ENCODE data around the gene STARD13. TPM values are rescaled to one million over a fixed set of nuclear protein-coding genes. Genes with fewer than 3 reads are reported as not detected.

STARD13 gene
- total and polyA plus RNA-seq, 4 donors, result 2.7 to 15.3 (median 5.7) TPM

DNA sequence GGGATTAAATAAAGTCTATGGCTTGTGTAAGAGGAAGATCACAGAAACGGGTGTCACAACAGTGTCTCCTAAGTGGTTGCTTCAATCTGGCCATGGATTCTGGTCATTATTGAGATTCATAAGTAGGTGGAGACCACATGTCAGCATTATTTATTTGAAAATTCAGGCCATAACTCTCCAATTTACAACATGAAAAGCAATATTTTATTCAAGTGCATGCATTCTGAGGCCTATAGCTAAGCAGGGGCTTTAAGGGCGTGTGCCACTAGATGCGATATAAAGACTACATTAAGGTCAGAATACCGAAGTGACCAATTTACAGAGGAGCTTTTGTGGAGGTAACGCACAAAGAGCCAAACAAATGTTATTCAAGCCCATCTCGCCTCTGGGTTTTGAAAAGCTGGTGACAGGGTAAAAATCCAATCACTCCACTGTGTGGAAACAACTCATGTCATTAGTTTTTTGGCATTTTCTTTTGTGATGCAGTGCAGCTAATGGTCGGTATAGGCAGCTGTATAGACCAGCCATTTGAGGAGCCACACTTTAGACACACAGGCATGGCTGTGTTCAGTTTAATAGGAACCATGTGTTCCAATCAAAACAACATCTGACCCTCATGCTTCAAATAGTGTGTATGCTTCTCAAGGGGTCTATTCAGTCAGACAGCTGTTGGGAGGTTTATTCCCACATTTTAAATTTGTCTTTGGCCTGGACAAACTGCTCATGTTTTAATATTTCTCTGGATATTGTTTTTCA lies 145.6 kb downstream of the STARD13 start:
- WGBS, result 97% methylated on average over 7 of the region's 7 CpGs
- no peak for DNase-seq (ENCODE audit: low spot score)

More for the DNA sequence above, 145.6 kb downstream of the STARD13 start:
- H3K36me3 ChIP-seq (ENCODE audit: control insufficient read depth in 4 of 4, insufficient read depth in 3 of 4, low read depth in 1 of 4, low read length in 3 of 4), result peaks cover 4 to 28% (median 13%) of the 10 kb centered on the region in 4 donors
- peaks cover 1 to 7% (median 5%) of the 10 kb centered on the region in 4 donors for H3K9me3 ChIP-seq (ENCODE audit: control insufficient read depth in 4 of 4, low read length in 3 of 4)
- H3K9ac ChIP-seq (ENCODE audit: low read depth in 1 of 2, low read length in 2 of 2), result no peak overlapping the region
- H3K27ac ChIP-seq (ENCODE audit: low read depth in 1 of 2, low read length in 2 of 2), result no peak overlapping the region
- H3K27me3 ChIP-seq (ENCODE audit: control insufficient read depth in 4 of 4, insufficient read depth in 4 of 4, low read length in 3 of 4), result no peaks in the 10 kb centered on the region
- no peak overlapping the region for H3K4me3 ChIP-seq (ENCODE audit: low read depth in 1 of 3, low read length in 3 of 3)
- no peaks in the 10 kb centered on the region for H3K4me1 ChIP-seq (ENCODE audit: control insufficient read depth in 4 of 4, insufficient read depth in 4 of 4, low read length in 3 of 4)
- no peak for TF ChIP-seq RAD21 (IDR thresholded peaks at IDR 0.05)
- no peak for TF ChIP-seq RXRA (IDR thresholded peaks at IDR 0.05)
- no peak for TF ChIP-seq GABPA (IDR thresholded peaks at IDR 0.05 in 1 of 2, conservative IDR thresholded peaks at IDR 0.05 in 1 of 2)
- TF ChIP-seq, protein P1, sequence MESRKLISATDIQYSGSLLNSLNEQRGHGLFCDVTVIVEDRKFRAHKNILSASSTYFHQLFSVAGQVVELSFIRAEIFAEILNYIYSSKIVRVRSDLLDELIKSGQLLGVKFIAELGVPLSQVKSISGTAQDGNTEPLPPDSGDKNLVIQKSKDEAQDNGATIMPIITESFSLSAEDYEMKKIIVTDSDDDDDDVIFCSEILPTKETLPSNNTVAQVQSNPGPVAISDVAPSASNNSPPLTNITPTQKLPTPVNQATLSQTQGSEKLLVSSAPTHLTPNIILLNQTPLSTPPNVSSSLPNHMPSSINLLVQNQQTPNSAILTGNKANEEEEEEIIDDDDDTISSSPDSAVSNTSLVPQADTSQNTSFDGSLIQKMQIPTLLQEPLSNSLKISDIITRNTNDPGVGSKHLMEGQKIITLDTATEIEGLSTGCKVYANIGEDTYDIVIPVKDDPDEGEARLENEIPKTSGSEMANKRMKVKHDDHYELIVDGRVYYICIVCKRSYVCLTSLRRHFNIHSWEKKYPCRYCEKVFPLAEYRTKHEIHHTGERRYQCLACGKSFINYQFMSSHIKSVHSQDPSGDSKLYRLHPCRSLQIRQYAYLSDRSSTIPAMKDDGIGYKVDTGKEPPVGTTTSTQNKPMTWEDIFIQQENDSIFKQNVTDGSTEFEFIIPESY (IDR thresholded peaks at IDR 0.05), result no peak
- TF ChIP-seq, protein P2, sequence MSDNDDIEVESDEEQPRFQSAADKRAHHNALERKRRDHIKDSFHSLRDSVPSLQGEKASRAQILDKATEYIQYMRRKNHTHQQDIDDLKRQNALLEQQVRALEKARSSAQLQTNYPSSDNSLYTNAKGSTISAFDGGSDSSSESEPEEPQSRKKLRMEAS (IDR thresholded peaks at IDR 0.05), result no peak
- no peak for TF ChIP-seq FOXA1 (IDR thresholded peaks at IDR 0.05)
- no peak for TF ChIP-seq FOXA2 (IDR thresholded peaks at IDR 0.05)
- TF ChIP-seq, protein P3, sequence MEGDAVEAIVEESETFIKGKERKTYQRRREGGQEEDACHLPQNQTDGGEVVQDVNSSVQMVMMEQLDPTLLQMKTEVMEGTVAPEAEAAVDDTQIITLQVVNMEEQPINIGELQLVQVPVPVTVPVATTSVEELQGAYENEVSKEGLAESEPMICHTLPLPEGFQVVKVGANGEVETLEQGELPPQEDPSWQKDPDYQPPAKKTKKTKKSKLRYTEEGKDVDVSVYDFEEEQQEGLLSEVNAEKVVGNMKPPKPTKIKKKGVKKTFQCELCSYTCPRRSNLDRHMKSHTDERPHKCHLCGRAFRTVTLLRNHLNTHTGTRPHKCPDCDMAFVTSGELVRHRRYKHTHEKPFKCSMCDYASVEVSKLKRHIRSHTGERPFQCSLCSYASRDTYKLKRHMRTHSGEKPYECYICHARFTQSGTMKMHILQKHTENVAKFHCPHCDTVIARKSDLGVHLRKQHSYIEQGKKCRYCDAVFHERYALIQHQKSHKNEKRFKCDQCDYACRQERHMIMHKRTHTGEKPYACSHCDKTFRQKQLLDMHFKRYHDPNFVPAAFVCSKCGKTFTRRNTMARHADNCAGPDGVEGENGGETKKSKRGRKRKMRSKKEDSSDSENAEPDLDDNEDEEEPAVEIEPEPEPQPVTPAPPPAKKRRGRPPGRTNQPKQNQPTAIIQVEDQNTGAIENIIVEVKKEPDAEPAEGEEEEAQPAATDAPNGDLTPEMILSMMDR (IDR thresholded peaks at IDR 0.05; ENCODE audit: low read depth, low read length, missing input control), result no peak
- no peak for TF ChIP-seq TAF1 (conservative IDR thresholded peaks at IDR 0.05)
- TF ChIP-seq NR2F2 (IDR thresholded peaks at IDR 0.05), result no peak
- no peak for TF ChIP-seq YY1 (IDR thresholded peaks at IDR 0.05)
- no peak for TF ChIP-seq HNF4G (IDR thresholded peaks at IDR 0.05)
- TF ChIP-seq, protein P4, sequence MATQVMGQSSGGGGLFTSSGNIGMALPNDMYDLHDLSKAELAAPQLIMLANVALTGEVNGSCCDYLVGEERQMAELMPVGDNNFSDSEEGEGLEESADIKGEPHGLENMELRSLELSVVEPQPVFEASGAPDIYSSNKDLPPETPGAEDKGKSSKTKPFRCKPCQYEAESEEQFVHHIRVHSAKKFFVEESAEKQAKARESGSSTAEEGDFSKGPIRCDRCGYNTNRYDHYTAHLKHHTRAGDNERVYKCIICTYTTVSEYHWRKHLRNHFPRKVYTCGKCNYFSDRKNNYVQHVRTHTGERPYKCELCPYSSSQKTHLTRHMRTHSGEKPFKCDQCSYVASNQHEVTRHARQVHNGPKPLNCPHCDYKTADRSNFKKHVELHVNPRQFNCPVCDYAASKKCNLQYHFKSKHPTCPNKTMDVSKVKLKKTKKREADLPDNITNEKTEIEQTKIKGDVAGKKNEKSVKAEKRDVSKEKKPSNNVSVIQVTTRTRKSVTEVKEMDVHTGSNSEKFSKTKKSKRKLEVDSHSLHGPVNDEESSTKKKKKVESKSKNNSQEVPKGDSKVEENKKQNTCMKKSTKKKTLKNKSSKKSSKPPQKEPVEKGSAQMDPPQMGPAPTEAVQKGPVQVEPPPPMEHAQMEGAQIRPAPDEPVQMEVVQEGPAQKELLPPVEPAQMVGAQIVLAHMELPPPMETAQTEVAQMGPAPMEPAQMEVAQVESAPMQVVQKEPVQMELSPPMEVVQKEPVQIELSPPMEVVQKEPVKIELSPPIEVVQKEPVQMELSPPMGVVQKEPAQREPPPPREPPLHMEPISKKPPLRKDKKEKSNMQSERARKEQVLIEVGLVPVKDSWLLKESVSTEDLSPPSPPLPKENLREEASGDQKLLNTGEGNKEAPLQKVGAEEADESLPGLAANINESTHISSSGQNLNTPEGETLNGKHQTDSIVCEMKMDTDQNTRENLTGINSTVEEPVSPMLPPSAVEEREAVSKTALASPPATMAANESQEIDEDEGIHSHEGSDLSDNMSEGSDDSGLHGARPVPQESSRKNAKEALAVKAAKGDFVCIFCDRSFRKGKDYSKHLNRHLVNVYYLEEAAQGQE (IDR thresholded peaks at IDR 0.05), result no peak
- no peak for TF ChIP-seq JUND (IDR thresholded peaks at IDR 0.05)
- no peak for TF ChIP-seq HNF4A (conservative IDR thresholded peaks at IDR 0.05)

Data from liver (tissue), 9 donors.